ENCODE data around the gene ADAMTS9.

The ADAMTS9 gene

GRCh38 chr3:64490180-64490724 lies 197.5 kb downstream of the ADAMTS9 start:
- DNase-seq (ENCODE audit: low read depth): no peak

- no peak for DNase-seq (ENCODE audit: low read depth)
Observed at GRCh38 chr3:64489361-64490044, 198.3 kb downstream of the ADAMTS9 start.

DNA sequence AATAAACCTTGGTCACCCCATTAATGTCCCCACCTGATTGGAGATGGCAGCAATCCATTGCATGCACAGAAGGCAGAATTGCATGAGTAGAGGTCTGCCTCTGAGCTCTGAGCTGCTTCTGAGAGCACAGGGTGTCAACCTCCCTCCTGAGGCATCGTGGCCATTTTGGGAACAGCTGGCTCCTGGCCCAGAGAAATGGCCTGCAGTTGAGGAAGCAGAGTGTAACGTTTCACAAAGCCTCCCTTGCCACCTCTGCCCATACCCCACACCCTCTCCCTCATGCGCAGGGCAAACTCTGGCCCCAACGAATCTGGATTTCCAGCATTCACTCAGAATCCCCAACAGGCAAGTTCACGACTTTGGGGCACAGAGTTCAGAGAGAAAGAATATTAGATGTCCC lies 198.9 kb downstream of the ADAMTS9 start:
- no peak for DNase-seq (ENCODE audit: low read depth)

DNA sequence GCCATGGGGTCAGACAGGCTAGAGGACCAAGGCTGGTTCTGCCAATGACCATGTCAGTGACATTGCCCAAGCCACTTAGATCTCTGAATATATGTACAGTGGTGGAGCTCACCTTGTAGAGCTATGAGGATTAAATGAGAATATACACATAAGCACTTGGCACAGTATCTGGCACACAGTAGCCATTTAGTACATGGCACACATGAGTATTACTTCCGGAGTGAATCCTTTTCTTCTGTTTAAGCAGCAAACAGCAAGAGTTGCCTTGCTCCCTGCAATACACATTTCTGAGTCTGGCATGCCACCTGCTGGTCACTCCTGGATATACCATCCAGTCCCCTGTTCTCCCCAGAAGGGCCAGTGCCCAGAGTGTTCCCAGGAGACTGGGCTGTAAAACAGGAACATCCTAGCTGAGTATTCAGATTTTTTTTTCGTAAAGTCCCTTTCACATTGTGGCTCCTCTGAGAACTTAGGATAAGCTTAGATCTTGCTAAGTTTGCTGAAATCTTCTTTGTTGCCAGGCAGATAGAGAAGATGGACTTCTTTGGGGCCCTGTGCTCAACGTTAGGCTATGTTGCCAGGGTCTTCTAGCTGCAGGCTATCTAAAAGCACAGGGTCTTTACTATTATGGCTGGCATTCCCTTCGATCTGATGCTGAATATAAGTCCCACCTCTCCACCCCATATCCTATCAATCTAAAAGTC lies 203.4 kb downstream of the ADAMTS9 start:
- DNase-seq (ENCODE audit: low read depth): peak; percentile 61

DNA sequence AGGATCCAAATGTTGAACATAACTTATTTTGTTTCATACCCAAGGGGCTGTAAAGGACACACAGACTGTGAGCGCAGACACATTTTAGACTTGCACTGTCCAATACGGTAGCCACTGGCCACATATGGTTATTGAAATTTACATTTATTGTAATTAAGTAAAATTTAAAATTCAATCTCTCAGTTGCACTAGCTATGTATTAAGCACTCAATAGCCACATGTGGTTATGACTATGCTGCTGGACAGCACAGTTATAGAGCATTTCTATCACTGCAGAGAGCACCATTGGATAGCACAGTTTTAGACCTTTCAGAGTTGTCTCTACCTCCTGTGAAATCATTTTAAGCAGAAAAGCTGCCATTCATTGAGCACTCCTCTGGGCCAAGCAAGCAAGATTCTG lies 204.3 kb downstream of the ADAMTS9 start:
- DNase-seq (ENCODE audit: low read depth): no peak

DNA sequence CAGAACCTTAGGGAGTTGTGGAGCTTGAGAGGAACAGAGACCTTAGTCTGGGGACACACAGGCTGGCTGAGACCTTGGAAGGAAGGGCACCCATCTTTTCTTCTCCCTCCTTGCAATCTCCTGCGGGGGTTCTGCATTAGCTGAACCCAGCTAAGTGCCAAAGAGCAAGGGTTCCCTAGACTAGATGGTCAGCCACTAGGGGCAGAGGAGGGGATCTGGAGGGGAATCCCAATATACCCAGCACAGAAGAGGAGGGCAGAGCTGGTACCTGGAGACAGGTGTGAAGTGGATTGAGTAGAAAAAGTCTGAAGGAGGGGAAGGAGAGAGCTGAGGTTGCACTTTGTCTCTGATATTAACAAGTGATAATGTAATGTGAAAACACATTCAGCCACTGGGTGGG lies 212.8 kb downstream of the ADAMTS9 start:
- no peak for DNase-seq (ENCODE audit: low read depth)

DNA sequence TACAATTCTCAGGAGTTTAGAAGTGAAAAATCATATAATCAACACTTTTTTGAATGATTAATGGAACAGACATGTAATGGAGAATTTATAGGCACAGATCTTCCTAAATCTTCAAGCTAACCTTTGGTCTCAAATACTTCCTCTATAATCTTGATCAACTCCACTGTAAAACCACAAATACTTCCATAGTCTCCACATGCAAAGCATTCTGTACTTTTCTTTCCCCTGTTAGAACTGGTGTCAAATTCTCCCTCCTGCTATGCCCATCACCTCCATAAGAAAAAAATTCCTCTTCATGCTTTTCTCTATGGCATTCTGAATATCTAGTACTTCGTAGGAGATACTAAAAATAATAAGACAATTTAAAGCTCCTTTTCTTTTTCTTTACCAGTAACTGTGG lies 214.3 kb downstream of the ADAMTS9 start:
- DNase-seq (ENCODE audit: low read depth): no peak

DNA sequence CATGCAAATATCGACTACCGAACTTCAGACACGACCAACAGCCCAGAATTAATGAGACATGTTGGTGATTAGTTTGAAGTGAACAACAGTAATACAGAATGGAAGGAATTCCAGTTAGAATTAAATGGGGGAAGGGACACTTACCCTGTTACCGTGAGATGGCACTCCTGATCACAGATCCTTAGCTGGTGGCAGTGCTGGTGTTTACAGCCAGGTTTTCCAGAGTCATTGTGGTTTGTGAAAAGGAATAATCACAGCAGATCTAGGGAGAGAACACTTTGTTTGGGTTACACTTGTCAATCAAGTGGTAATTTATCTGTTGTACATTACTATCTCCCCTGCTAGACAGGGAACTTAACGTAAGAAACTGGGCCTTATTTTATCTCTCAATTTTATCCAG lies 217.4 kb downstream of the ADAMTS9 start:
- DNase-seq (ENCODE audit: low read depth): no peak

- DNase-seq (ENCODE audit: low read depth): no peak
Observed at GRCh38 chr3:64467255-64467944, 220.4 kb downstream of the ADAMTS9 start.

Data from HS-5 (cell line).